WTC11 (cell line): ENCODE measurements around the gene TNIK.

Source experiments
- CBFB ChIP-seq: sonication (generic); formaldehyde crosslinking; IDR thresholded peaks from 2 replicates; pipeline ENCODE4 v1.8.1; 2022; ENCODE audit warnings: mild to moderate bottlenecking, low read depth, missing genetic modification reagents
- GABPB1 ChIP-seq: sonication (generic); formaldehyde crosslinking; IDR thresholded peaks from 2 replicates; pipeline ENCODE4 v1.8.1; 2023; ENCODE audit warnings: mild to moderate bottlenecking, missing genetic modification reagents
- IRF2 ChIP-seq: sonication (generic); formaldehyde crosslinking; IDR thresholded peaks from 2 replicates; pipeline ENCODE4 v1.8.0; 2022; ENCODE audit warnings: low read depth, missing genetic modification reagents, borderline replicate concordance
- NFYB ChIP-seq: sonication (generic); formaldehyde crosslinking; conservative IDR thresholded peaks from 2 replicates; pipeline ENCODE4 v1.8.0; 2022; ENCODE audit warnings: low read depth, missing genetic modification reagents
- NR3C1 ChIP-seq: sonication (generic); formaldehyde crosslinking; conservative IDR thresholded peaks from 2 replicates; pipeline ENCODE4 v1.8.1; 2023; ENCODE audit warnings: low read depth, mild to moderate bottlenecking, missing genetic modification reagents
- TCF7 ChIP-seq: sonication (generic); formaldehyde crosslinking; IDR thresholded peaks from 2 replicates; pipeline ENCODE4 v1.8.0; 2022; ENCODE audit warnings: mild to moderate bottlenecking, low read depth, missing genetic modification reagents, moderate library complexity
- TF ChIP-seq, protein P1 (sequence below): fragments of 200-600 bp; IDR thresholded peaks from 2 replicates; pipeline ENCODE4 v1.8.0; 2022; ENCODE audit warnings: antibody characterized with exemption
- TF ChIP-seq, protein P2 (sequence below): sonication (generic); formaldehyde crosslinking; IDR thresholded peaks from 2 replicates; pipeline ENCODE4 v1.8.1; 2023; ENCODE audit warnings: mild to moderate bottlenecking, missing genetic modification reagents
- TF ChIP-seq, protein P3 (sequence below): sonication (generic); formaldehyde crosslinking; IDR thresholded peaks from 2 replicates; pipeline ENCODE4 v1.8.0; 2023; ENCODE audit warnings: mild to moderate bottlenecking, missing genetic modification reagents
- TF ChIP-seq, protein P4 (sequence below): sonication (generic); formaldehyde crosslinking; IDR thresholded peaks from 2 replicates; pipeline ENCODE4 v1.8.1; 2023; ENCODE audit warnings: mild to moderate bottlenecking, missing genetic modification reagents, moderate library complexity
- TF ChIP-seq, protein P5 (sequence below): sonication (generic); formaldehyde crosslinking; IDR thresholded peaks from 2 replicates; pipeline ENCODE4 v1.8.1; 2022; ENCODE audit warnings: mild to moderate bottlenecking, moderate library complexity, missing genetic modification reagents

DNA sequence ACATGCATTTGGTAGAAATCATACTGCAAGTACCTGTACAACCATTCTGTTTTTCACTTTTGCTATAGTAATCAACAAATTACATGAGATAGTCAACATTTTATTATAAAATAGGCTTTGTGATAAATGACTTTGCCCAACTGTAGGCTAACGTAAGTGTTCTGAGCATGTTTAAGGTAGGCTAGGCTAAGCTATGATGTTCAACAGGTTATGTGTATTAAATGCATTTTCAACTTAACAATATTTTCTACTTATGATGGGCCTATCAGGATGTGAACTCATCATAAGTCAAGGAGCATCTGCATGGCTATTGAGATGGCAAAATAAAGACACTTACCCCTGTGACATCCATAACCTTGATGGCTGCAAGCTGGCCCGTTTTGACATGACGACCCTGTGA, 232.4 kb downstream of the TNIK start:
- TF ChIP-seq, protein P1, sequence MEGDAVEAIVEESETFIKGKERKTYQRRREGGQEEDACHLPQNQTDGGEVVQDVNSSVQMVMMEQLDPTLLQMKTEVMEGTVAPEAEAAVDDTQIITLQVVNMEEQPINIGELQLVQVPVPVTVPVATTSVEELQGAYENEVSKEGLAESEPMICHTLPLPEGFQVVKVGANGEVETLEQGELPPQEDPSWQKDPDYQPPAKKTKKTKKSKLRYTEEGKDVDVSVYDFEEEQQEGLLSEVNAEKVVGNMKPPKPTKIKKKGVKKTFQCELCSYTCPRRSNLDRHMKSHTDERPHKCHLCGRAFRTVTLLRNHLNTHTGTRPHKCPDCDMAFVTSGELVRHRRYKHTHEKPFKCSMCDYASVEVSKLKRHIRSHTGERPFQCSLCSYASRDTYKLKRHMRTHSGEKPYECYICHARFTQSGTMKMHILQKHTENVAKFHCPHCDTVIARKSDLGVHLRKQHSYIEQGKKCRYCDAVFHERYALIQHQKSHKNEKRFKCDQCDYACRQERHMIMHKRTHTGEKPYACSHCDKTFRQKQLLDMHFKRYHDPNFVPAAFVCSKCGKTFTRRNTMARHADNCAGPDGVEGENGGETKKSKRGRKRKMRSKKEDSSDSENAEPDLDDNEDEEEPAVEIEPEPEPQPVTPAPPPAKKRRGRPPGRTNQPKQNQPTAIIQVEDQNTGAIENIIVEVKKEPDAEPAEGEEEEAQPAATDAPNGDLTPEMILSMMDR, result no peak
- TF ChIP-seq, protein P2, sequence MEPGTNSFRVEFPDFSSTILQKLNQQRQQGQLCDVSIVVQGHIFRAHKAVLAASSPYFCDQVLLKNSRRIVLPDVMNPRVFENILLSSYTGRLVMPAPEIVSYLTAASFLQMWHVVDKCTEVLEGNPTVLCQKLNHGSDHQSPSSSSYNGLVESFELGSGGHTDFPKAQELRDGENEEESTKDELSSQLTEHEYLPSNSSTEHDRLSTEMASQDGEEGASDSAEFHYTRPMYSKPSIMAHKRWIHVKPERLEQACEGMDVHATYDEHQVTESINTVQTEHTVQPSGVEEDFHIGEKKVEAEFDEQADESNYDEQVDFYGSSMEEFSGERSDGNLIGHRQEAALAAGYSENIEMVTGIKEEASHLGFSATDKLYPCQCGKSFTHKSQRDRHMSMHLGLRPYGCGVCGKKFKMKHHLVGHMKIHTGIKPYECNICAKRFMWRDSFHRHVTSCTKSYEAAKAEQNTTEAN (CRISPR knock-in tag), result no peak
- TF ChIP-seq GABPB1 (CRISPR knock-in tag), result no peak
- no peak for TF ChIP-seq IRF2 (CRISPR knock-in tag)
- TF ChIP-seq TCF7 (CRISPR knock-in tag), result no peak
- TF ChIP-seq, protein P3, sequence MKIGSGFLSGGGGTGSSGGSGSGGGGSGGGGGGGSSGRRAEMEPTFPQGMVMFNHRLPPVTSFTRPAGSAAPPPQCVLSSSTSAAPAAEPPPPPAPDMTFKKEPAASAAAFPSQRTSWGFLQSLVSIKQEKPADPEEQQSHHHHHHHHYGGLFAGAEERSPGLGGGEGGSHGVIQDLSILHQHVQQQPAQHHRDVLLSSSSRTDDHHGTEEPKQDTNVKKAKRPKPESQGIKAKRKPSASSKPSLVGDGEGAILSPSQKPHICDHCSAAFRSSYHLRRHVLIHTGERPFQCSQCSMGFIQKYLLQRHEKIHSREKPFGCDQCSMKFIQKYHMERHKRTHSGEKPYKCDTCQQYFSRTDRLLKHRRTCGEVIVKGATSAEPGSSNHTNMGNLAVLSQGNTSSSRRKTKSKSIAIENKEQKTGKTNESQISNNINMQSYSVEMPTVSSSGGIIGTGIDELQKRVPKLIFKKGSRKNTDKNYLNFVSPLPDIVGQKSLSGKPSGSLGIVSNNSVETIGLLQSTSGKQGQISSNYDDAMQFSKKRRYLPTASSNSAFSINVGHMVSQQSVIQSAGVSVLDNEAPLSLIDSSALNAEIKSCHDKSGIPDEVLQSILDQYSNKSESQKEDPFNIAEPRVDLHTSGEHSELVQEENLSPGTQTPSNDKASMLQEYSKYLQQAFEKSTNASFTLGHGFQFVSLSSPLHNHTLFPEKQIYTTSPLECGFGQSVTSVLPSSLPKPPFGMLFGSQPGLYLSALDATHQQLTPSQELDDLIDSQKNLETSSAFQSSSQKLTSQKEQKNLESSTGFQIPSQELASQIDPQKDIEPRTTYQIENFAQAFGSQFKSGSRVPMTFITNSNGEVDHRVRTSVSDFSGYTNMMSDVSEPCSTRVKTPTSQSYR (CRISPR knock-in tag), result no peak
- TF ChIP-seq CBFB, result no peak
- TF ChIP-seq NR3C1 (CRISPR knock-in tag), result no peak
- TF ChIP-seq NFYB, result no peak
- TF ChIP-seq, protein P4, sequence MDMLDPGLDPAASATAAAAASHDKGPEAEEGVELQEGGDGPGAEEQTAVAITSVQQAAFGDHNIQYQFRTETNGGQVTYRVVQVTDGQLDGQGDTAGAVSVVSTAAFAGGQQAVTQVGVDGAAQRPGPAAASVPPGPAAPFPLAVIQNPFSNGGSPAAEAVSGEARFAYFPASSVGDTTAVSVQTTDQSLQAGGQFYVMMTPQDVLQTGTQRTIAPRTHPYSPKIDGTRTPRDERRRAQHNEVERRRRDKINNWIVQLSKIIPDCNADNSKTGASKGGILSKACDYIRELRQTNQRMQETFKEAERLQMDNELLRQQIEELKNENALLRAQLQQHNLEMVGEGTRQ (CRISPR knock-in tag), result no peak
- TF ChIP-seq, protein P5, sequence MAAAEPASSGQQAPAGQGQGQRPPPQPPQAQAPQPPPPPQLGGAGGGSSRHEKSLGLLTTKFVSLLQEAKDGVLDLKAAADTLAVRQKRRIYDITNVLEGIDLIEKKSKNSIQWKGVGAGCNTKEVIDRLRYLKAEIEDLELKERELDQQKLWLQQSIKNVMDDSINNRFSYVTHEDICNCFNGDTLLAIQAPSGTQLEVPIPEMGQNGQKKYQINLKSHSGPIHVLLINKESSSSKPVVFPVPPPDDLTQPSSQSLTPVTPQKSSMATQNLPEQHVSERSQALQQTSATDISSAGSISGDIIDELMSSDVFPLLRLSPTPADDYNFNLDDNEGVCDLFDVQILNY (CRISPR knock-in tag), result no peak
